Measurements from ENCODE around the gene CNR1. TPM values are rescaled to one million over a fixed set of nuclear protein-coding genes. Genes with fewer than 3 reads are reported as not detected.

The CNR1 gene
- total RNA-seq, 1 experiment from 2014 or later: not detected

- Histone ChIP-seq H3K27me3 (replicated peaks; ENCODE audit: insufficient read depth, low read depth, low read length, poor library complexity) (no peaks in the 10 kb centered on the region), H3K9me3 (ENCODE audit: low read depth, low read length, poor library complexity, severe bottlenecking) (no peaks in the 10 kb centered on the region), H3K27ac (ENCODE audit: low read depth, low read length, poor library complexity, severe bottlenecking) (no peak overlapping the region), H3K36me3 (ENCODE audit: insufficient read depth, low read length, poor library complexity, severe bottlenecking) (no peaks in the 10 kb centered on the region), H3K4me1 (ENCODE audit: insufficient read depth, low read length, poor library complexity, severe bottlenecking) (no peaks in the 10 kb centered on the region), H3K4me3 (ENCODE audit: low read depth, low read length, poor library complexity, severe bottlenecking) (no peak overlapping the region)
- no peak for DNase-seq (ENCODE audit: low spot score)
- CTCF ChIA-PET: no interaction called here
- TF ChIP-seq CTCF (conservative IDR thresholded peaks at IDR 0.05; ENCODE audit: low read depth, low read length) (no peak), EZH2 (IDR thresholded peaks at IDR 0.05; ENCODE audit: borderline replicate concordance, low read depth, low read length, poor library complexity, severe bottlenecking) (no peak)
- POLR2A ChIA-PET (ENCODE audit: low non-redundant PET): no interaction called here
- no TSS peak for BruUV-seq (replicated peaks)
- intact Hi-C loops (cut with micrococcal nuclease; ENCODE audit: unreplicated experiment): no loop called here
Measured at GRCh38 chr6:88179692-88180091, 13.5 kb upstream of the CNR1 start.

- Histone ChIP-seq H3K9me3 (ENCODE audit: low read depth, low read length, poor library complexity, severe bottlenecking) (no peaks in the 10 kb centered on the region), H3K27me3 (replicated peaks; ENCODE audit: insufficient read depth, low read depth, low read length, poor library complexity) (peaks cover 6% of the 10 kb centered on the region), H3K27ac (ENCODE audit: low read depth, low read length, poor library complexity, severe bottlenecking) (no peak overlapping the region), H3K36me3 (ENCODE audit: insufficient read depth, low read length, poor library complexity, severe bottlenecking) (no peaks in the 10 kb centered on the region), H3K4me3 (ENCODE audit: low read depth, low read length, poor library complexity, severe bottlenecking) (no peak overlapping the region), H3K4me1 (ENCODE audit: insufficient read depth, low read length, poor library complexity, severe bottlenecking) (no peaks in the 10 kb centered on the region)
- no TSS peak for BruUV-seq (replicated peaks)
- intact Hi-C loops (cut with micrococcal nuclease; ENCODE audit: unreplicated experiment): no loop called here
- no peak for DNase-seq (ENCODE audit: low spot score)
- no peak for TF ChIP-seq CTCF (conservative IDR thresholded peaks at IDR 0.05; ENCODE audit: low read depth, low read length)
- no peak for TF ChIP-seq EZH2 (IDR thresholded peaks at IDR 0.05; ENCODE audit: borderline replicate concordance, low read depth, low read length, poor library complexity, severe bottlenecking)
- ChIA-PET CTCF (no interaction called here), POLR2A (ENCODE audit: low non-redundant PET) (no interaction called here)
Measured at GRCh38 chr6:88177961-88178464, 11.9 kb upstream of the CNR1 start.

GRCh38 chr6:88174906-88175305, 8.8 kb upstream of the CNR1 start:
- Histone ChIP-seq H3K4me1 (ENCODE audit: insufficient read depth, low read length, poor library complexity, severe bottlenecking) (no peaks in the 10 kb centered on the region), H3K36me3 (ENCODE audit: insufficient read depth, low read length, poor library complexity, severe bottlenecking) (no peaks in the 10 kb centered on the region), H3K27ac (ENCODE audit: low read depth, low read length, poor library complexity, severe bottlenecking) (no peak overlapping the region), H3K27me3 (replicated peaks; ENCODE audit: insufficient read depth, low read depth, low read length, poor library complexity) (peaks cover 15% of the 10 kb centered on the region), H3K4me3 (ENCODE audit: low read depth, low read length, poor library complexity, severe bottlenecking) (no peak overlapping the region), H3K9me3 (ENCODE audit: low read depth, low read length, poor library complexity, severe bottlenecking) (no peaks in the 10 kb centered on the region)
- no peak for DNase-seq (ENCODE audit: low spot score)
- TF ChIP-seq CTCF (conservative IDR thresholded peaks at IDR 0.05; ENCODE audit: low read depth, low read length) (no peak), EZH2 (IDR thresholded peaks at IDR 0.05; ENCODE audit: borderline replicate concordance, low read depth, low read length, poor library complexity, severe bottlenecking) (no peak)
- intact Hi-C loops (cut with micrococcal nuclease; ENCODE audit: unreplicated experiment): no loop called here
- ChIA-PET POLR2A (ENCODE audit: low non-redundant PET) (no interaction called here), CTCF (no interaction called here)
- no TSS peak for BruUV-seq (replicated peaks)

Data from A673 (cell line).